Kidney epithelial cell (primary cell): ENCODE results near the gene PERM1. TPM values are rescaled to one million over a fixed set of nuclear protein-coding genes. Genes with fewer than 3 reads are reported as not detected.
"Not testable (repeated sequence)": the region's sequence is repeated elsewhere in the genome, so short reads cannot be mapped to it uniquely, and the experiment has no call there.

ENCODE experiments used
- DNase-seq: peaks from one replicate; pipeline ENCODE4 v3.0.0-alpha.2; 2010; ENCODE audit warnings: low read depth
- H3K27me3 ChIP-seq: 2 replicates; pipeline ENCODE4 v1.6.0; 2011; ENCODE audit warnings: low read length; ENCODE audit not compliant: control insufficient read depth, insufficient read depth
- H3K36me3 ChIP-seq: 2 replicates; pipeline ENCODE4 v1.5.1; 2011; ENCODE audit warnings: low read length; ENCODE audit not compliant: control insufficient read depth, insufficient read depth
- H3K4me3 ChIP-seq: 2 replicates; pipeline ENCODE4 v1.5.1; 2011; ENCODE audit warnings: low read depth, mild to moderate bottlenecking, control low read depth, low read length
- total RNA-seq: library from RNA; depleted of rRNA; stranded (reverse); fragments of >200 nt; gene quantifications from 2 replicates; pipeline ENCODE4 v1.2.3, GENCODE V29; 2015
- TF ChIP-seq, protein P1 (sequence below): IDR thresholded peaks from 2 replicates; pipeline ENCODE4 v1.5.1; 2011; ENCODE audit warnings: mild to moderate bottlenecking, moderate library complexity, low read length, control low read depth, inconsistent platforms; ENCODE audit not compliant: insufficient read depth, poor library complexity, severe bottlenecking

The PERM1 gene
- total RNA-seq, 1 donor from 2014 or later: not detected

DNA sequence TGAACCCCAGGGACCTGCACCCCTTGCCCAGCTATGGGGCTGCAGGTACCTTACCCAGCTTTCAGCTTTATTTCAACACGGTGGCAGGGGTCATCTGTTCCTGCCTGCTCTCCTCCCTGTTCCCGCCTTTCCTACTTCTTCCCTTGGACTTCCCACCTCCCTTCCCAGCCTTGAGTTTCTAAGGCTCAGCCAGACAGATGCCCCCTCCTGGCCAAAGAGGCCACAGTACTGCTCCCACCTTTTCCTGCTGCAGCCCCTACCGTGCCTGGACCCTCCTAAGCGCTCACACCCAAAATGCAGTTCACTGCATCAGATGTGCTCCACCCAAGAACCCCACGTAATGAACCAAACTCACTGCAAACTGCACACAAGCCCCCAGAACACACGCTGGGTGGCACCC, 30.5 kb downstream of the PERM1 start:
- Histone ChIP-seq H3K4me3 (no peak overlapping the region), H3K27me3 (no peaks in the 10 kb centered on the region), H3K36me3 (peaks cover 3% of the 10 kb centered on the region)
- TF ChIP-seq, protein P1, sequence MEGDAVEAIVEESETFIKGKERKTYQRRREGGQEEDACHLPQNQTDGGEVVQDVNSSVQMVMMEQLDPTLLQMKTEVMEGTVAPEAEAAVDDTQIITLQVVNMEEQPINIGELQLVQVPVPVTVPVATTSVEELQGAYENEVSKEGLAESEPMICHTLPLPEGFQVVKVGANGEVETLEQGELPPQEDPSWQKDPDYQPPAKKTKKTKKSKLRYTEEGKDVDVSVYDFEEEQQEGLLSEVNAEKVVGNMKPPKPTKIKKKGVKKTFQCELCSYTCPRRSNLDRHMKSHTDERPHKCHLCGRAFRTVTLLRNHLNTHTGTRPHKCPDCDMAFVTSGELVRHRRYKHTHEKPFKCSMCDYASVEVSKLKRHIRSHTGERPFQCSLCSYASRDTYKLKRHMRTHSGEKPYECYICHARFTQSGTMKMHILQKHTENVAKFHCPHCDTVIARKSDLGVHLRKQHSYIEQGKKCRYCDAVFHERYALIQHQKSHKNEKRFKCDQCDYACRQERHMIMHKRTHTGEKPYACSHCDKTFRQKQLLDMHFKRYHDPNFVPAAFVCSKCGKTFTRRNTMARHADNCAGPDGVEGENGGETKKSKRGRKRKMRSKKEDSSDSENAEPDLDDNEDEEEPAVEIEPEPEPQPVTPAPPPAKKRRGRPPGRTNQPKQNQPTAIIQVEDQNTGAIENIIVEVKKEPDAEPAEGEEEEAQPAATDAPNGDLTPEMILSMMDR: peak; percentile 37
- no peak for DNase-seq

DNA sequence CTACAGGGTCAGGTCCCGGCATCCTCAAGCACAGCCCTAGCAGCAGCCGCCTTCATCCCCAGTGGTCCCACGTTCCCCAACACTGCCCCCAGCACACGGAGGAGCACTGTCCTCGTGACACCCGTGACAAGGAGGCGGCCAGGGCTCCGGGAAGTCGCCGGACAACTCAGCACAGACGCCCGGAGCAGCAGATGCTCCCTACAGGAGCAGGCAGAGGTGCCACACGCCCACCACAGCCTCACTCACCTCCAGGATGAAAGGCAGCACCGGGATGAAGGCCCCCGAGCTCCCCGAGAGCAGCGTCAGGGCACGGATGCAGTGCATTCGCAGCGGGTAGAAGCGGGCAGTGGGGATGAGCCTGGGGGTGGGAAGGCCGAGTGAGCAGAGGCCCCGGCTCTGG, 31.0 kb downstream of the PERM1 start:
- Histone ChIP-seq H3K36me3 (peaks cover 3% of the 10 kb centered on the region), H3K27me3 (no peaks in the 10 kb centered on the region), H3K4me3 (no peak overlapping the region)
- TF ChIP-seq, protein P1: no peak
- no peak for DNase-seq

DNA sequence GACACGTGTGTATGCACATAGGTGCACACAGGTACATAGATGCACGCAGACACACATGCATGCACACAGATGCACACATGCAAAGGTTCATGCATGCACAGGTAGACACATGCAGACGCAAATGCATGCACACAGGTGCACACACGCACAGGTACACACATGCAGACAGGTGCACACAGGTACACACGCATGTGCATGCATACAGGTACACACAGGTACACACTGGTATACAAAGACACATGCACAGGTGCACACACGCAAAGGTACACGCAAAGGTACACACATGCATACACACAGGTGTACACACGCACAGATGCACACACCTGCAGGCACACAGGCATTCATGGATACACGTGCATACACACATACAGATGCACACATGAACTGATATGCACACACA, 31.6 kb downstream of the PERM1 start:
- no peak for DNase-seq
- TF ChIP-seq, protein P1: no peak
- H3K4me3 ChIP-seq: no peak overlapping the region
- H3K27me3 ChIP-seq: no peaks in the 10 kb centered on the region
- peaks cover 3% of the 10 kb centered on the region for H3K36me3 ChIP-seq

DNA sequence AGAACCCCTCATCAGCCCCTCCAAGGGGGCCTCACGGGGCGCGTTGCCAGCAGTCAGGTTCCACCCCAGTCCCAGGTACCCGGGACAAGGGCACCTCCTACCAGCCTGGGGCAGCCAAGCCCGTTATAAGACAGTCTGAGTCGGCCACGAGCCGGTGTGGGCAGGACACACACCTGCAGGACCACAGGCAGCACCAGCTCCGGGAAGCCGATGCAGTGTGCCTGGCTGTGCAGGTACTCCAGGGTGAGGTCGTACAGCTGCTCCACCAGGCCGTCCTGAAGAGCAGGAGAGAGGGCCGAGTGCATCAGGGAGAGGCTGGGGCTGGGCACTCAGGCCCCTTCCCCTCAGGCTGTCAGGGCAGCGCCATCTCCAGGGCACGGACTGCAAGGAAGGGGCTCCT, 33.9 kb downstream of the PERM1 start:
- no peak for DNase-seq
- peaks cover 3% of the 10 kb centered on the region for H3K36me3 ChIP-seq
- TF ChIP-seq, protein P1: no peak
- peaks cover under 1% of the 10 kb centered on the region for H3K27me3 ChIP-seq
- no peak overlapping the region for H3K4me3 ChIP-seq

DNA sequence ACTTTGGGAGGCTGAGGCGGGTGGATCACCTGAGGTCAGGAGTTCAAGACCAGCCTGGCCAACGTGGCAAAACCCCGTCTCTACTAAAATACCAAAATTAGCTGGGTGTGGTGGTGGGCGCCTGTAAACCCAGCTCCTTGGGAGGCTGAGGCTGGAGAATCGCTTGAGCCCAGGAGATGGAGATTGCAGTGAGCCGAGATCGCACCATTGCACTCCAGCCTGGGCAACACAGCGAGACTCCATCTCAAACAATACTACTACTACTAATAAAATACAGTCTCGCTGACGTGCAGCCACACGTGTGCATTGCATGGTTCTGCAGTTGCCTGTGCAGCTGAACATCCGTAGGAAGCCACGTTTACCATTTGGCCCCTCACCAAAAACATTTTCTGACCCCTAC, 35.1 kb downstream of the PERM1 start:
- H3K4me3 ChIP-seq, DNase-seq, H3K36me3 ChIP-seq: not testable (repeated sequence)

DNA sequence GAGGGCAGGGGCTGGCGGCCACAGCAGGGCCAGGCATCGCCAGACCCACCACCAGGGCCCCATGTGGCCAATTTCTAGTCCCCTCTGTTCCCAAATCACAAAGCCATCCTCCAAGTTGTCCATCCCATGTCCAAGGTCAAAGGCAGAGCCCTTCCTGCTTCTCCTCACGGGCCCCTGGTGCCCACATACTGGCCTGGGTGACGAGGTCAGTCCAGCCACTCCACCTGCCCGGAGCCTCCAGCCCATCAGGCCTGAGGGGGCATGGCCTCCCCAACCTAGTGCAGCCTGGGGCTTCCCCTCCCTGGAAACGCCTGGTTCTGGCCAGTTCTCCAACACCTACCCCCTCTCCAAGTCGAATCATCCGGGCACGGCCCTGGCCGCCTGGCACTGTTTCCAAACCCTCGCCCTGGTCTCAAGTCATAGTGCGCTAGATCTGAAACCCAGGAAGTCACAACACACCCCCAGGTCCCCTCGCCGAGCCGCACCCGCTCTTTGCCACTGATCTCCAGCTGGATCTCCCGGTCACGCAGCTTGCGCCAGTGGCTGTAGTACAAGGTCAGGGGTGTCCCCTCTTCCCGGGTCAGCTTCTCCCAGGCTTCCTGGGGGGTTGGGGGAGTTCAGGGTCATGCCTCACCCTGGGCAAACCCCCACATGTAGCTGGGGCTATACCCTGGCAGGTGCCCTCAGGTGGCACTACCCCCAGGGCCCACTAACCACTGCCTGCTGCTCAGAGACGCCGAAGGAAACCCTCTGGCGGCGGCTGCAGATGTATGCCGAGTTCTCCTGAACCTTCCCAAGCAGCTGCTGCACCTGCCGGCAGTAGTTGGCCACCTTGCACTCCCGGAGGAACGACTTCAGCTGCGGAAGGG, 36.0 kb downstream of the PERM1 start:
- Histone ChIP-seq H3K27me3 (peaks cover 7% of the 10 kb centered on the region), H3K36me3 (peaks cover 3% of the 10 kb centered on the region), H3K4me3 (no peak overlapping the region)
- TF ChIP-seq, protein P1: no peak
- DNase-seq: no peak

More for the DNA sequence above, 35.1 kb downstream of the PERM1 start:
- not testable (repeated sequence) for H3K27me3 ChIP-seq
